Activated naive CD4-positive, alpha-beta T cell treated with anti-CD3 and anti-CD28 coated beads, Interleukin-2, amount 50 U/mL, for 16 hours (primary cell): ENCODE results near the gene LENG8.
A peak's percentile ranks its signal among the peaks of the same experiment; 100 is the strongest.
"Not testable (repeated sequence)": the region's sequence is repeated elsewhere in the genome, so short reads cannot be mapped to it uniquely, and the experiment has no call there.

ENCODE experiments used
- DNase-seq: peaks from one replicate; pipeline ENCODE4 v3.0.0-alpha.2; 2020

Gene LENG8

GRCh38 chr19:54444737-54445136 is 4.3 kb upstream of the LENG8 start:
- DNase-seq: no peak

DNA sequence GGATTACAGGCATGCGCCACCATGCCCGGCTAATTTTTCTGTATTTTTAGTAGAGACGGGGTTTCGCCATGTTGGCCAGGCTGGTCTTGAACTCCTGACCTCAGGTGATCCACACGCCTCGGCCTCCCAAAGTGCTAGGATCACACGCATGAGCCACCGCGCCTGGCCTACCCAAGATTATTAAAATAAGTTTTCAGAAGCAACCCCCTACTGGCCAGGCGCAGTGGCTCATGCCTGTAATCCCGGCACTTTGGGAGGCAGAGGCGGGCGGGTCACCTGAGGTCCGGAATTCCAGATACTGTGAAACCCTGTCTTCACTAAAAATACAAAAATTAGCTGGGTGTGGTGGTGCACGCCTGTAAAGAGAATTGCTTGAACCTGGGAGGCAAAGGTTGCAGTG is 2.6 kb upstream of the LENG8 start:
- not testable (repeated sequence) for DNase-seq

DNA sequence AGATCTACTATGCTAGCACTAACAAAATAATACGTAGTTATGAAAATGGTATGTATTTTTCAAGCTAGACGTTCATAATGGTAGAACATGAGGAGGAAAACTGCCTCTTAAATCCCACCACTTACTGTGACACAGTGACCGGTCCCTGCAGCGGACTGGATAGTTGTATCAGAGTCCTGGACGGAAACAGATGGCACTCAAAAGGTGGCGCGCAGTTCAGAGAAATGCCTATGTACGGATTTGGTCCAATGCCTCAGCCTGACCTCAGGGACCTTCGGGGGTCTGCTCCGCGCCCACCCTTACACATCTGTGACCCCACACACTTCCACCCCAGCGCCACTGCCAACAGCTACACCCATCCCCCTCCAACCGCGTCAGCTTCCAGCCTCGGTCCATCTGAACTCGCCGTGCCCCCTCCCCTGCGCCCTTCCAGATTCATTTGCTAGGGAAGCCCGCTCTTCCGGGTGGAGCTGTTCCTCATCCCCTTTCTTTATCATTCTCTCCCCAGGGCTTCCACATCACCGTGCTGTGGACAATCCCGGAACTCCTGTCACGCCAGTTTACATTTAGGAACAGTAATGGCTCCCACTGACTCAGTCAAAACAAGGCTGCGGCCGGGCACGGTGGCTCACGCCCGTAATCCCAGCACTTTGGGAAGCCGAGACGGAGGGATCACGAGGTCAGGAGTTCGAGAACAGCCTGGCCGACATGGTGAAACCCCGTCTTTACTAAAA is 792 bp upstream of the LENG8 start:
- DNase-seq: peak; percentile 46

DNA sequence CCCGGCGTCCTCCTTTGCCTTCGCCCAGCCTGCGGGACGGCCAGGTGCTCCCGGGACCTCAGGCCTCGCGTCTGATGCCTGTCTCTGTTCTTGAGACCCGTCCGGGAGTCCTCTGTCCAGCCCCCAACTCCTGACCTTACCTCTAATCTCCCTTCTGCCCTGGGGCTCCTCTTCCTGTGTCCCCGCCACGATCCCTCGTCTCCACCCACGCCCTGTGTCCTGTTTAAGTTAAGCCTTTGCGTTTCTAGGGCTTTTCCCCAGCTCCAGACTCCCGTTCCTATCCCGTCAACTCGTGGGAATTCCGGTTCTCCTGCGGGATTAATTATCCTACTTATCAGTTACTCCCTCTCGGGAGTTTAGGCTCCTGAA is 686 bp downstream of the LENG8 start:
- DNase-seq: no peak

GRCh38 chr19:54451331-54451871 is 2.4 kb downstream of the LENG8 start:
- DNase-seq: no peak

DNA sequence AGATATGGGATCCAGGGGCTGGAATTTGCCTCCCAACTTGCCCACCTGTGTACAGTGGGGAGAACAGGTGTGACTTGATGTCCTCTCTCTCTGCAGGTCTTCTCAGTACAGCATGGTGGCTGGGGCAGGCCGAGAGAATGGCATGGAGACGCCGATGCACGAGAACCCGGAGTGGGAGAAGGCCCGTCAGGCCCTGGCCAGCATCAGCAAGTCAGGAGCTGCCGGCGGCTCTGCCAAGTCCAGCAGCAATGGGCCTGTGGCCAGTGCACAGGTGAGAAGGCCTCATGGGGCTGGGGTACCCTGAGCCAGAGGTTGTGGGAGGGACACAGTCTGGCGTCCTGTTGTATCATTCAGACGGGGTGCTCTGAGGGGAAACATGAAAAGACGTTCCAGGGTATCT is 3.0 kb downstream of the LENG8 start:
- DNase-seq: no peak

- DNase-seq: no peak
These were observed 3.6 kb downstream of the LENG8 start for GRCh38 chr19:54452626-54453025.

DNA sequence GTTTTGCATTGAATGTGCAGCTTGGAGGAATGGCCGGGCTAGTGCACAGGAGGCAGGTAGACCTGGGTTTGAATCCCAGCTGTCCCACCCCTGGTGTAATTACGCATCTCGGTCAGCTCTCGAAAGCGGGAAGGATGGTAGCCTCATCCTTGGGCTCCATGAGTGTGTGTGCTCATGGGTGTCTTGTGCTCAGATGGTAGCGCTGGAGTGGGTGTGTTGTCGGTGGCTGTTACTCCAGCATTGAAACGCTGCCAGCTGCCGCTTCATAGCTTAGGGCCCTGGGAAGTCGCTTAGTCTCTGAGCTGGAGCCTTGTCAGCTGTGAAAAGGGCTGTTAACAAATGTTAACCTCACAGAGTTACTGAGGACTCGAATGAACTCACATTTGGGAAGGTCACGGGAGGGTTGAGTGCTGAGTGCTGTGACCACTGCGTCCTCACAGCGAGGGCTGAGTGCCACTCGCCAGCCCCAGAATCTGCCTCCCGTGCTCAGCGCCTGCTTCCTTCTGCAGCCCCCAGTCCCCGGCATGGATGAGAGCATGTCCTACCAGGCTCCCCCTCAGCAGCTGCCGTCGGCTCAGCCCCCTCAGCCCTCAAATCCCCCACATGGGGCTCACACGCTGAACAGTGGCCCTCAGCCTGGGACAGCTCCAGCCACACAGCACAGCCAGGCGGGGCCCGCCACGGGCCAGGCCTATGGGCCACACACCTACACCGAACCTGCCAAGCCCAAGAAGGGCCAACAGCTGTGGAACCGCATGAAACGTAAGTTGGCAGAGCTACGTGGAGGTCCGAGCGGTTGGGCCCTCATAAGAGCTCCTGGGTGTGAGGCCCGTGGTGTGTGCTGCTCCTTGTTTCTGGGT is 5.2 kb downstream of the LENG8 start:
- DNase-seq: no peak

DNA sequence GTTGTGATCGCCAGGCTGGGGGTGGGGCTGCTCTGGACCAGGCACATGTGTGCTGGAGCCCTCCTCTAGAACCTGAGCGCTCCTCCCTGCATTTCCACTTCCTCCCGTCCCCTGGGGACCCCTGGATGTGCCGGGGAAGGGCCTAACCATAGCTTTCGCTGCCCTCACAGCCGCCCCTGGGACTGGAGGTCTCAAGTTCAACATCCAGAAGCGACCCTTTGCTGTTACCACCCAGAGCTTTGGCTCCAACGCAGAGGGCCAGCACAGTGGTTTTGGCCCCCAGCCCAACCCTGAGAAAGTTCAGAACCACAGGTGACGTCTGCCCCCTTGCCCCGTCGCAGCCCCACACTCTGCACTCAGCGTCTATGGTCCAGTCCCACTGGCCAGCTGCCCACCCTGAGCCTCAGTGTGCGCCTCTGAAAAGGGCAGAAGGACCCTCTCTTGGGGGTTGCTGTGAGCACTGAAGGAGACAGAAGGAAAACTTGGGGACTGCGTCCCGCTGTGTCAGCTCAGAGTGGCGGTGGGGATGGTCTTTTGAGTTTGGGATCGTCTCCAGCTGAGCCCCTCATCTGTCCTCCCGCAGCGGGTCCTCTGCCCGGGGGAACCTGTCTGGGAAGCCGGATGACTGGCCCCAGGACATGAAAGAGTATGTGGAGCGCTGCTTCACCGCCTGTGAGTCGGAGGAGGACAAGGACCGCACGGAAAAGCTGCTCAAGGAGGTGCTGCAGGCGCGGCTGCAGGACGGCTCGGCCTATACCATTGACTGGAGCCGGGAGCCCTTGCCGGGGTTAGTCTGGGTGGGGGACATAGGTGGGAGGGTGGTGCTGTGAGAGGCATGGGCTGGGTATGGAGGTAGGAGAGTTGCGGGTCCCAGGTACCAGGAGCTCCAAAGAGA is 6.0 kb downstream of the LENG8 start:
- no peak for DNase-seq

- no peak for DNase-seq
These were observed 6.9 kb downstream of the LENG8 start for GRCh38 chr19:54455786-54456422.

GRCh38 chr19:54456423-54457373 is 7.7 kb downstream of the LENG8 start:
- no peak for DNase-seq

- no peak for DNase-seq
These were observed 9.0 kb downstream of the LENG8 start for GRCh38 chr19:54457773-54458647.

- DNase-seq: no peak
These were observed 9.8 kb downstream of the LENG8 start for GRCh38 chr19:54458648-54459281.

GRCh38 chr19:54459282-54460229 is 10.6 kb downstream of the LENG8 start:
- no peak for DNase-seq

DNA sequence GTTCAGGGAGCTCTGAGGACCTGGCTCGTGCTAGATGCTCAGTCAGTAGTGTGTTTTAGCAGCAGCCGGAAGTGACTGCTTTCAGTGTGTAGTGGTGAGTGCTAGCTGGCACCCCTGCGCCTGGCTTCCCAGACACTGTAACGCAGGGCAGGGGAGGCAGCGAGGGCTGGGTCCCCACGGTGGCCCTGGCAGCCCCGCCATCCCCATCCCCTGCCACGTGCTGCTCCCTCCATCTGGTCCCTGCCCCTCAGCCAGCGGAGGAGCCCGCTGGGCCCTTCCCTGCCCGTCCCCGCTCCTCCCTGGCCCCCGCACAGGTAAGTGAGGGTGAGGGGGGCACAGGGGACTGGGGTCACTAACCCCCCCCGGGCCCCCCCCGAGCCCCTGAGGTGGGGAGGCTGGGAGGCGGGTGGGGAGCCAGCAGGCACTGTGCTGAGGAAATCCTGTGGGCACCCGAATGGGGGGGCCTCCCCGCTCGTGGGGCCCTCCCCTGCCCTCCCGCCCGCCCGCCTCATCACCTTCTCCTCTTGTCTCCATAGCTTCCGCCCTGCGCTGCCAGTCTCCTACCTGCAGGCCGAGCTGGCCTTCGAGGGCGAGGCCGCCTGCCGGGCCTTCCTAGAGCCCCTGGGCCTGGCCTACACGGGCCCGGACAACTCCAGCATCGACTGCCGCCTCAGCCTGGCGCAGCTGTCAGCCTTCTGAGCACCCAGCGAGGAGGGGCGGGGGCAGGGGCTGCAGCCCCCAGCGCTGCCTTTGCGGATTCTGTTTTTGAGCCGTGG is 11.4 kb downstream of the LENG8 start:
- DNase-seq: no peak

DNA sequence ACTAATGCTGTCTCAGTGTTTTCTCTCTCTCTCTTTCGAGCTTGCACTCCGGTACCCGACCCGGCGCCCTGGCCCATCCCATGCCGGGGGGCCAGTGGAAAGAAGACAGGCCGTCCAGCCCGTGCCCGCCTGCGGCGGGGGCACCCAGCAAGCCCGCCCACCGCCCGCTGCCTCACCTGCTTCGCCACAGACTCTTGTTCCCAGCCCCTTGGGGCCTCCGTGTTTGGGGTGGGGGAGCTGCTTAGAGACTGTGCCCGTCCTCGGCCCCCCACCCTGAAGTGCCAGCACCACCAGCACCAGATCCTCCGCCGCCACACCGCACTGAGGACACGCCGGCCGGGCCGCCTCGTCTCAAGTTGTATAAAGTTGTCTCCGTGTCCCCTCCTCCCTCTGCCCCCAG is 12.2 kb downstream of the LENG8 start:
- DNase-seq: no peak

DNA sequence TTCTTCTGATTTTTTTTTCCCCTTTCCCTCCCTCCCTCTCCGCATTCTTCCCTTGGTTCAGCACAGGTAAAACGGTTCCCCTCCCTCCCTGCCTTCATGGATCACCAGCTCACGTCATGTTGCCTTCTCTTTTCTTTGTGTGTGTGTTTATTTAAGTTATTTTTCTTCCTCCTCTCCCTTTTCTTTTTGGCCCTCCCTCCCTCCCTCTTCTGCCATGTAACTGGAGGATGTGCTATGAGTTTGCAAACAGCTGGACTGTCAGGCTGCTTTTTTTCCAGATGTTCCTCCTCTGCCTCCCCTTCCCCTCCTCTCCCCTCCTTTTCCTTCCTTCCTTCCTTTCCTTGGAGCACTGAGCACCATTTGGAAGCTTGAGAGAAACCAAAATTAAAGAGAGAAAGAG is 12.6 kb downstream of the LENG8 start:
- no peak for DNase-seq
